Uterus (tissue), 2 donors: ENCODE data around the gene ZDHHC6.

Source experiments
- POLR2A ChIP-seq, 2 donors: fragments of 450-650 bp; IDR thresholded peaks; one replicate each; pipeline ENCODE4 v1.6.1; 2016; ENCODE audit warnings: antibody characterized with exemption in 2 of 2, mild to moderate bottlenecking in 1 of 2, moderate library complexity in 1 of 2
- TF ChIP-seq, protein P1 (sequence below), 4 experiments: fragments of 200-600 bp in 2 of 4; fragments of 450-650 bp in 2 of 4; sonication (generic) in 2 of 4; IDR thresholded peaks; one replicate each; pipeline ENCODE4 v1.5.1; 2016 to 2019; ENCODE audit warnings: antibody characterized with exemption in 4 of 4, mild to moderate bottlenecking in 2 of 4, moderate library complexity in 1 of 4

DNA sequence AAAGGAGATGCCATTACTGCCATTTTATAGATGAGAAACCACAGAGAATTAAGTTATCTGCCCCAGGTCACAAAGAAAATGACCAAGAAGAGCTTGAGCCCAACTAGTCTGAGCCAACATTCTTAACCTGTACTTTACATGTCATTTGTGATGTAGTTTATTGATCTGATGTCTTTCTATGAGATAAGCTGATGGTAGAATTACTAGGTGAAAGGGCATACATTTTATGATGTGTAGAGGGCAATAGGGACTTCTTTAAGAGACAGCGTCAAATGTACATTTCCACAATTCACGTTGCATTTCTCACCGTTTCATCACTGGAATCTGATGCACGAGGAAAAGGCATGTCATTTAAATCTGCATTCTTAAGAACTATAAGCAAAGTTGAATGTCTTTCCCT, 61.5 kb downstream of the ZDHHC6 start:
- TF ChIP-seq, protein P1, sequence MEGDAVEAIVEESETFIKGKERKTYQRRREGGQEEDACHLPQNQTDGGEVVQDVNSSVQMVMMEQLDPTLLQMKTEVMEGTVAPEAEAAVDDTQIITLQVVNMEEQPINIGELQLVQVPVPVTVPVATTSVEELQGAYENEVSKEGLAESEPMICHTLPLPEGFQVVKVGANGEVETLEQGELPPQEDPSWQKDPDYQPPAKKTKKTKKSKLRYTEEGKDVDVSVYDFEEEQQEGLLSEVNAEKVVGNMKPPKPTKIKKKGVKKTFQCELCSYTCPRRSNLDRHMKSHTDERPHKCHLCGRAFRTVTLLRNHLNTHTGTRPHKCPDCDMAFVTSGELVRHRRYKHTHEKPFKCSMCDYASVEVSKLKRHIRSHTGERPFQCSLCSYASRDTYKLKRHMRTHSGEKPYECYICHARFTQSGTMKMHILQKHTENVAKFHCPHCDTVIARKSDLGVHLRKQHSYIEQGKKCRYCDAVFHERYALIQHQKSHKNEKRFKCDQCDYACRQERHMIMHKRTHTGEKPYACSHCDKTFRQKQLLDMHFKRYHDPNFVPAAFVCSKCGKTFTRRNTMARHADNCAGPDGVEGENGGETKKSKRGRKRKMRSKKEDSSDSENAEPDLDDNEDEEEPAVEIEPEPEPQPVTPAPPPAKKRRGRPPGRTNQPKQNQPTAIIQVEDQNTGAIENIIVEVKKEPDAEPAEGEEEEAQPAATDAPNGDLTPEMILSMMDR (IDR thresholded peaks at IDR 0.05) = no peak
- no peak for TF ChIP-seq POLR2A (IDR thresholded peaks at IDR 0.05)
